NCI-H1105 treated with DMSO at 0.1 percent for 48 hours (cell line): ENCODE data around the gene PRTN3.
"Not testable (repeated sequence)": the region's sequence is repeated elsewhere in the genome, so short reads cannot be mapped to it uniquely, and the experiment has no call there.

Experiments
- DNase-seq: peaks from one replicate; lab custom pipeline; 2025; lab: John Stamatoyannopoulos, UW

Gene PRTN3

GRCh38 chr19:815775-816499, 24.9 kb upstream of the PRTN3 start:
- no peak for DNase-seq

- DNase-seq, result no peak
Measured at GRCh38 chr19:816500-816857, 24.3 kb upstream of the PRTN3 start.

DNA sequence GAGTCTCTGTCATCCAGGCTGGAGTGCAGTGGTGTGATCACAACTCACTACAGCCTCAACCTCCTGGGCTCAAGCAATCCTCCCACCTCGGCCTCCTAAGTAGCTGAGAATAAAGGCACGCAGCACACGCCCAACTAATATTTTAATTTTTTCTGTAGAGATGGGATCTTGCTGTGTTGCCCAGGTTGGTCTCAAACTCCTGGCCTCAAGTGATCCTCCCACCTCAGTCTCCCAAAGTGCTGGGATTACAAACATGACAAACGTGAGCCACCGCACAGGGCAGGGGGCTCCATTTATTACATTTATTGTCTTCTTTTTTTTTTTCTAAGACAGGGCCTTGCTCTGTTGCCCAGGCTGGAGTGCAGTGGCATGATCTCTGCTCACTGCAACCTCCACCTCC, 20.6 kb upstream of the PRTN3 start:
- not testable (repeated sequence) for DNase-seq

GRCh38 chr19:821231-821824, 19.5 kb upstream of the PRTN3 start:
- DNase-seq, result no peak

GRCh38 chr19:821825-822503, 18.8 kb upstream of the PRTN3 start, which contains the start of gene PLPPR3:
PLPPR3 (minus strand) TSS chr19:821955; CDS start chr19:821559, 396 bp downstream.
- DNase-seq, result no peak

GRCh38 chr19:823565-824121, 17.2 kb upstream of the PRTN3 start:
- no peak for DNase-seq

- no peak for DNase-seq
Measured at GRCh38 chr19:824885-825284, 15.9 kb upstream of the PRTN3 start.

DNA sequence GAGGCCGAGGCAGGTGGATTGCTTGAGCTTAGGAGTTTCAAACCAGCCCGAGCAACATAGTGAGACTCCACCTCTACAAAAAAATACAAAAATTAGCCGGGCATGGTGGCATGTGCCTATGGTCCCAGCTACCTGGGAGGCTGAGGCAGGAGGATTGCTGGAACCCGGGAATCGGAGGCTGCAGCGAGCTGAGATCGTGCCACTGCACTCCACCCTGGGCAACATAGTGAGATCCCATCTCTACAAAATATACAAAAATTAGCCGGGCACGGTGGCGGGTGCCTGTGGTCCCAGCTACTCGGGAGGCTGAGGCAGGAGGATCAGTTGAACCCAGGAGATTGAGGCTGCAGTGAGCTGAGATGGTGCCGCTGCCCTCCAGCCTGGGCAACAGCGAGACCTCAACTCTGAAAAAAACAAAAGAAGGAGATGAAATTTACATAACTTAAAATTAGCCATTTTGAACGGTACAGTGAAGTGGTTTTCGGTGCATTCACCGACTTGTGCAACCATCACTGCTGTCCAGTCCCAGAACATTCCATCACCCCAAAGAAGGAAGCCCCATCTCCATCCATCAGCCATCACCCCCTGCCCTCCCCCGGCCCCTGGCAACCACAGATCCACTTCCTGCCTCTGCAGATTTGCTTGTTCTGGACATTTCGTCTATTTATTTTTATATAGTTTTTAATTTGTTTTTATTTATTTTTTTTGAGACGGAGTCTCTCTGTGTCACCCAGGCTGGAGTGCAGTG, 14.7 kb upstream of the PRTN3 start:
- no peak for DNase-seq

DNA sequence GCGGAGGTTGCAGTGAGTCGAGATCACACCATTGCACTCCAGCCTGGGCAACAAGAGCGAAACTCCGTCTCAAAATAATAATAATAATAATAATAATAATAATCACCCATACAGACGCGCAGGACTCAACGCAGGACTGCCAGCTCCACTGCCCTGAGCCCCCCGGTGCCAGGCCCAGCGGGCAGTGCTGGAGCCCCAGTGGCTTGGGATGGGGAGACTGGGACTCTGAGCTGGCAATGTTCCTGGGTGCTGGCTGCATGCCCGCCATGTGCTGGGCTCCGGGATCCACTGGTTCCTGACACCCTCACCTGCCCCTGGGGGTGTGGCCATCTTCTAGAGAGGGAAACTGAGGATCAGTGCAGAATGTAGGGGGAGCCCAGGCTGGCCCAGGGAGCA, 13.5 kb upstream of the PRTN3 start:
- no peak for DNase-seq

GRCh38 chr19:827710-828321, 13.0 kb upstream of the PRTN3 start, which contains the start of gene AZU1:
AZU1 (plus strand) TSS chr19:827837; CDS start chr19:827847, 10 bp downstream.
- DNase-seq, result no peak

- DNase-seq, result no peak
Measured at GRCh38 chr19:829129-829758, 11.6 kb upstream of the PRTN3 start.

GRCh38 chr19:831407-832369, 9.1 kb upstream of the PRTN3 start:
- no peak for DNase-seq

DNA sequence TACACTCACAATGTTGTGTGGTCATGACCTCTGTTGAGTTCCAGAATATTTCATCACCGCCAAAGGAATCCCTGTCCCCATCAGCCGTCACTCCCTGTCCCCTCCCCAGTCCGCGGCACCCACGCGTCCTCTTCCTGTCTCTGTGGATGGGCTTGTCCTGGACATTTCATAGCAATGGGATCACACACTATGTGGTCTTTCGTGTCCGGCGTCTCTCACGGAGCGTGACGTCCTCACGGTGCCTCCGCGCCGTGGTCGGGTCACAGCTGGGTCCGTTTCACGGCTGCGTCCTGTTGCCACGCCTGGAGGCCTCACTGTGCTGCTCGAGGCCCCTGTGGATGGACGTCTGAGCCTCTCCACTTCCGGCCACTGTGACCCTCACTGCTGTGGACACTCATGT, 6.6 kb upstream of the PRTN3 start:
- no peak for DNase-seq

- no peak for DNase-seq
Measured at GRCh38 chr19:835210-835810, 5.5 kb upstream of the PRTN3 start.

- not testable (repeated sequence) for DNase-seq
Measured at GRCh38 chr19:842802-843179, 2.0 kb downstream of the PRTN3 start.

GRCh38 chr19:843180-843835, 2.5 kb downstream of the PRTN3 start:
- peak; percentile 30 for DNase-seq

DNA sequence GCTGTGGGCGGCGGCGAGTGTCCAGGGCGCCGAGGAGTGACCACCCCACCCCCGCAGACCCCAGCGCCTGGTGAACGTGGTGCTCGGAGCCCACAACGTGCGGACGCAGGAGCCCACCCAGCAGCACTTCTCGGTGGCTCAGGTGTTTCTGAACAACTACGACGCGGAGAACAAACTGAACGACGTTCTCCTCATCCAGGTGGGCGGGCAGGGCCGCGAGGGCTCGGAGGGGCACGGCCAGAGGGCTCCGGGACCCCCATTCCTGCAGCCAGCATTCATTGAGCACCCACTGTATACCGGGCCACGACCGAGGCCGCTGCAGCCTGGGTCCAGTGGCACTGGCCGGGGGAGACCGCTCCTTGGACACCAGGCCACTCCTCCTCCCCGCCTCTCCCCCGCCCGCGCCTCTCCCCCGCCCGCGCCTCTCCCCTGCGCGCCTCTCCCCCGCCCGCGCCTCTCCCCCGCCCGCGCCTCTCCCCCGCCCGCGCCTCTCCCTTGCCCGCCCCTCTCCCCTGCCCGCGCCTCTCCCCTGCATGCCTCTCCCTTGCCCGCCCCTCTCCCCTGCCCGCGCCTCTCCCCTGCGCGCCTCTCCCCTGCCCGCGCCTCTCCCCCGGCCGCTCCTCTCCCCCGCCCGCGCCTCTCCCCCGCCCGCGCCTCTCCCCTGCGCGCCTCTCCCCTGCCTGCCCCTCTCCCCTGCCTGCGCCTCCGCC, 3.2 kb downstream of the PRTN3 start:
- DNase-seq, result no peak

GRCh38 chr19:844546-844971, 3.8 kb downstream of the PRTN3 start:
- no peak for DNase-seq
